ENCODE measurements around the gene ARAP1.

- TF ChIP-seq CTCF (conservative IDR thresholded peaks at IDR 0.05; ENCODE audit: low read depth, low read length) = no peak
- TF ChIP-seq EZH2 (IDR thresholded peaks at IDR 0.05; ENCODE audit: low read length, unreplicated experiment) = no peak
Observed at GRCh38 chr11:72712841-72713240, 39.4 kb downstream of the ARAP1 start.

Data from PC-3 (cell line).